GM06990 (cell line): ENCODE measurements around the gene FCHSD2.
"Not testable (repeated sequence)": the region's sequence is repeated elsewhere in the genome, so short reads cannot be mapped to it uniquely, and the experiment has no call there.

Experiments
- DNase-seq: peaks from one replicate; pipeline ENCODE4 v3.0.0-alpha.2; 2011; ENCODE audit not compliant: insufficient read length; ENCODE audit errors: extremely low read depth
- H3K27me3 ChIP-seq: replicated peaks from 2 replicates; pipeline ENCODE4 v1.6.0; 2011; ENCODE audit warnings: low read length; ENCODE audit not compliant: control insufficient read depth, insufficient read depth
- H3K36me3 ChIP-seq: 2 replicates; pipeline ENCODE4 v1.5.1; 2011; ENCODE audit warnings: low read length; ENCODE audit not compliant: control insufficient read depth, insufficient read depth
- H3K4me3 ChIP-seq: replicated peaks from 2 replicates; pipeline ENCODE4 v1.5.1; 2011; ENCODE audit warnings: low read depth, mild to moderate bottlenecking, control low read depth, low read length
- CTCF ChIP-seq: IDR thresholded peaks from 2 replicates; pipeline ENCODE4 v1.5.1; 2011; ENCODE audit warnings: low read length, control low read depth, mild to moderate bottlenecking, inconsistent platforms; ENCODE audit not compliant: insufficient read depth, poor library complexity, severe bottlenecking

The FCHSD2 gene

GRCh38 chr11:73135346-73136284 lies 6.5 kb downstream of the FCHSD2 start:
- Histone ChIP-seq H3K27me3 (no peaks in the 10 kb centered on the region), H3K36me3 (peaks cover 9% of the 10 kb centered on the region), H3K4me3 (no peak overlapping the region)
- no peak for DNase-seq
- no peak for TF ChIP-seq CTCF

- not testable (repeated sequence) for DNase-seq, H3K4me3 ChIP-seq, H3K27me3 ChIP-seq
- H3K36me3 ChIP-seq: peaks cover 12% of the 10 kb centered on the region
Observed at GRCh38 chr11:73132349-73132748, 9.8 kb downstream of the FCHSD2 start.

GRCh38 chr11:73130181-73130580 lies 11.9 kb downstream of the FCHSD2 start:
- Histone ChIP-seq H3K4me3 (no peak overlapping the region), H3K36me3 (peaks cover 13% of the 10 kb centered on the region), H3K27me3 (no peaks in the 10 kb centered on the region)
- no peak for TF ChIP-seq CTCF
- DNase-seq: no peak

GRCh38 chr11:73129198-73129597 lies 12.9 kb downstream of the FCHSD2 start:
- H3K4me3 ChIP-seq: no peak overlapping the region
- peaks cover 14% of the 10 kb centered on the region for H3K36me3 ChIP-seq
- no peaks in the 10 kb centered on the region for H3K27me3 ChIP-seq
- DNase-seq: no peak
- no peak for TF ChIP-seq CTCF

GRCh38 chr11:73126804-73127480 lies 15.2 kb downstream of the FCHSD2 start:
- no peak overlapping the region for H3K4me3 ChIP-seq
- H3K27me3 ChIP-seq: no peaks in the 10 kb centered on the region
- DNase-seq: no peak
- H3K36me3 ChIP-seq: peaks cover 10% of the 10 kb centered on the region
- no peak for TF ChIP-seq CTCF

- no peak for DNase-seq
- H3K27me3 ChIP-seq: no peaks in the 10 kb centered on the region
- H3K4me3 ChIP-seq: no peak overlapping the region
- no peak for TF ChIP-seq CTCF
- H3K36me3 ChIP-seq: peaks cover 9% of the 10 kb centered on the region
Observed at GRCh38 chr11:73124800-73125199, 17.3 kb downstream of the FCHSD2 start.

- H3K4me3 ChIP-seq, H3K27me3 ChIP-seq, DNase-seq, H3K36me3 ChIP-seq: not testable (repeated sequence)
Observed at GRCh38 chr11:73123892-73124291, 18.2 kb downstream of the FCHSD2 start.
